HepG2 (cell line): ENCODE data around the gene SLC2A11. TPM values are rescaled to one million over a fixed set of nuclear protein-coding genes. Genes with fewer than 3 reads are reported as not detected.

Experiments used
- ATAC-seq: fragments of 200-7000 bp; cut with Tn5 transposase; 3 replicates; pipeline ENCODE4 v1.9.1; 2020; ENCODE audit warnings: mild to moderate bottlenecking, moderate library complexity
- BruUV-seq: library from RNA; stranded (reverse); fragments of 400-500 nt; replicated peaks from 2 replicates; lab custom pipeline; 2021; lab: Mats Ljungman, UMichigan
- CTCF ChIA-PET: fragments of 300-600 bp; formaldehyde crosslinking; extraction: SDS; loops from one replicate; lab custom pipeline; 2021; ENCODE audit warnings: low total read pairs, inconsistent platforms, low intra/inter-chr PET ratio; lab: Yijun Ruan, JAX
- POLR2A ChIA-PET: fragments of 350-600 bp; sonication (Branson Sonifier 250); formaldehyde crosslinking; loops from one replicate; lab custom pipeline; 2020; ENCODE audit warnings: antibody characterized with exemption, inconsistent platforms; lab: Yijun Ruan, JAX
- DNase-seq: peaks from one replicate; pipeline ENCODE4 v3.0.0-alpha.2; 2015; ENCODE audit warnings: low spot score
- FAIRE-seq: peaks from 3 replicates; lab custom pipeline; 2011; peaks lifted over from hg19 to GRCh38; lab: Jason Lieb, UNC
- H2AFZ ChIP-seq: one replicate; pipeline ENCODE4 v1.6.1; 2011; ENCODE audit warnings: low read length, inconsistent platforms
- H3K27ac ChIP-seq: fragments of 300-600 bp; 3 replicates; pipeline ENCODE4 v1.8.0; 2011; ENCODE audit warnings: mixed run types, mild to moderate bottlenecking, mixed read lengths, low read length, inconsistent platforms; ENCODE audit not compliant: insufficient read depth; ENCODE audit errors: extremely low read length
- H3K27me3 ChIP-seq, 2 experiments: fragments of 200-600 bp in 1 of 2; 2 replicates in 1 of 2; 3 replicates in 1 of 2; pipeline versions ENCODE4 v1.6.0 to v1.8.0; 2011; ENCODE audit warnings: low read length in 2 of 2, mild to moderate bottlenecking in 2 of 2, moderate library complexity in 2 of 2, inconsistent platforms in 1 of 2; ENCODE audit not compliant: insufficient read depth in 2 of 2, control insufficient read depth in 1 of 2
- H3K36me3 ChIP-seq, 2 experiments: fragments of 200-600 bp in 1 of 2; replicated peaks in 1 of 2; 2 replicates in 1 of 2; 3 replicates in 1 of 2; pipeline versions ENCODE4 v1.5.1 to v1.8.0; 2011; ENCODE audit warnings: low read length in 2 of 2, inconsistent platforms in 1 of 2; ENCODE audit not compliant: insufficient read depth in 2 of 2, control insufficient read depth in 1 of 2
- H3K4me1 ChIP-seq: 2 replicates; pipeline ENCODE4 v1.5.1; 2012; ENCODE audit warnings: low read length, inconsistent platforms; ENCODE audit not compliant: insufficient read depth
- H3K4me2 ChIP-seq: 2 replicates; pipeline ENCODE4 v1.6.0; 2011; ENCODE audit warnings: low read depth, low read length, inconsistent platforms
- H3K4me3 ChIP-seq, 3 experiments: fragments of 200-600 bp in 1 of 3; sonication (generic), shearing (Covaris generic) in 1 of 3; replicated peaks in 1 of 3; 2 replicates each; pipeline ENCODE4 v1.5.1; 2011 to 2016; ENCODE audit warnings: low read length in 3 of 3, inconsistent platforms in 2 of 3, low read depth in 2 of 3, mild to moderate bottlenecking in 2 of 3, control low read depth in 1 of 3, mixed read lengths in 1 of 3; ENCODE audit not compliant: insufficient read depth in 1 of 3
- H3K79me2 ChIP-seq: one replicate; pipeline ENCODE4 v1.6.1; 2011; ENCODE audit warnings: low read length, inconsistent platforms; ENCODE audit not compliant: insufficient read depth
- H3K9ac ChIP-seq: 2 replicates; pipeline ENCODE4 v1.6.0; 2011; ENCODE audit warnings: mild to moderate bottlenecking, low read depth, low read length, inconsistent platforms; ENCODE audit not compliant: insufficient read depth
- H3K9me3 ChIP-seq: 2 replicates; pipeline ENCODE4 v1.5.1; 2012; ENCODE audit warnings: mild to moderate bottlenecking, low read length
- H4K20me1 ChIP-seq: 2 replicates; pipeline ENCODE4 v1.6.0; 2011; ENCODE audit warnings: inconsistent platforms, mild to moderate bottlenecking, low read length, moderate library complexity; ENCODE audit not compliant: insufficient read depth
- ATRX ChIP-seq: sonication (generic); formaldehyde crosslinking; IDR thresholded peaks from 2 replicates; pipeline ENCODE4 v1.4.0; 2020; ENCODE audit warnings: missing genetic modification reagents, borderline replicate concordance
- GRHL1 ChIP-seq: sonication (generic); formaldehyde crosslinking; conservative IDR thresholded peaks from 2 replicates; pipeline ENCODE4 v1.8.0; 2022; ENCODE audit warnings: missing genetic modification reagents
- HIC2 ChIP-seq: sonication (generic); formaldehyde crosslinking; IDR thresholded peaks from 2 replicates; pipeline ENCODE4 v1.9.0; 2022; ENCODE audit warnings: low read depth, missing genetic modification reagents
- MAX ChIP-seq: IDR thresholded peaks from 2 replicates; pipeline ENCODE4 v1.6.1; 2012; ENCODE audit warnings: inconsistent platforms
- PREB ChIP-seq: sonication (generic); formaldehyde crosslinking; IDR thresholded peaks from 2 replicates; pipeline ENCODE4 v1.4.0; 2020; ENCODE audit warnings: missing genetic modification reagents
- SKIL ChIP-seq: sonication (generic); formaldehyde crosslinking; IDR thresholded peaks from 2 replicates; pipeline ENCODE4 v1.8.0; 2022; ENCODE audit warnings: missing genetic modification reagents, mild to moderate bottlenecking, moderate library complexity, borderline replicate concordance
- TRIM24 ChIP-seq: sonication (generic); formaldehyde crosslinking; IDR thresholded peaks from 2 replicates; pipeline ENCODE4 v1.8.0; 2022; ENCODE audit warnings: mild to moderate bottlenecking, missing genetic modification reagents
- ZBTB1 ChIP-seq: sonication (generic); formaldehyde crosslinking; IDR thresholded peaks from 2 replicates; pipeline ENCODE4 v1.4.0; 2020; ENCODE audit warnings: missing genetic modification reagents, borderline replicate concordance
- ZNF430 ChIP-seq: sonication (generic); formaldehyde crosslinking; IDR thresholded peaks from 2 replicates; pipeline ENCODE4 v1.9.0; 2021; ENCODE audit warnings: mild to moderate bottlenecking, missing genetic modification reagents
- ZSCAN29 ChIP-seq: sonication (generic); formaldehyde crosslinking; conservative IDR thresholded peaks from 2 replicates; pipeline ENCODE4 v1.4.0; 2020; ENCODE audit warnings: mild to moderate bottlenecking, missing genetic modification reagents
- WGBS: methylation state at CpG from one replicate; pipeline ENCODE4 v1.1.6; 2017; ENCODE audit warnings: low lambda C conversion rate; 5-methylcytosine and 5-hydroxymethylcytosine counted together
- in situ Hi-C: cut with HindIII; loops from 2 replicates; pipeline ENCODE4 v1.10.0; 2017; ENCODE audit warnings: low pct_unique_long_range_greater_than_20kb; ENCODE audit not compliant: extremely low pct_ligation_motif_present
- intact Hi-C: fragments of 100-400 bp; cut with micrococcal nuclease; formaldehyde crosslinking; loops from one replicate; pipeline ENCODE4 v1.10.0; 2022; ENCODE audit not compliant: unreplicated experiment
- polyA plus RNA-seq, 8 experiments: library from polyadenylated mRNA; depleted of rRNA in 3 of 8; stranded (reverse) in 7 of 8; unstranded in 1 of 8; fragments of >200 nt; fragmentation: Illumina TruSeq in 4 of 8; extraction: Trizol in 4 of 8; gene quantifications; 2 replicates each; pipeline versions ENCODE4 v1.2.1 to v1.2.3, GENCODE V29; 2011 to 2016; ENCODE audit warnings: low read depth in 4 of 8, missing spikeins in 1 of 8, mixed read lengths in 1 of 8; ENCODE audit not compliant: insufficient read depth in 1 of 8
- total RNA-seq, 5 experiments: library from RNA; depleted of rRNA; stranded (reverse); fragments of >200 nt; fragmentation: Illumina TruSeq; extraction: Trizol; gene quantifications; 2 replicates each; pipeline ENCODE4 v1.2.3, GENCODE V29; 2016; ENCODE audit warnings: low read depth in 1 of 5
- TF ChIP-seq, protein P1 (sequence below): IDR thresholded peaks from 2 replicates; pipeline ENCODE4 v1.6.1; 2016; ENCODE audit warnings: low read depth, control low read depth
- TF ChIP-seq, protein P2 (sequence below): sonication (generic); formaldehyde crosslinking; IDR thresholded peaks from 2 replicates; pipeline ENCODE4 v1.5.0; 2020; ENCODE audit warnings: missing genetic modification reagents
- TF ChIP-seq, protein P3 (sequence below): IDR thresholded peaks from 2 replicates; pipeline ENCODE4 v1.6.1; 2016

Gene SLC2A11
- total and polyA plus RNA-seq, 2 of the 13 experiments (the other 11 are each of a cell fraction or from before 2014, with no cell fraction given), result 15.2 to 15.4 TPM

DNA sequence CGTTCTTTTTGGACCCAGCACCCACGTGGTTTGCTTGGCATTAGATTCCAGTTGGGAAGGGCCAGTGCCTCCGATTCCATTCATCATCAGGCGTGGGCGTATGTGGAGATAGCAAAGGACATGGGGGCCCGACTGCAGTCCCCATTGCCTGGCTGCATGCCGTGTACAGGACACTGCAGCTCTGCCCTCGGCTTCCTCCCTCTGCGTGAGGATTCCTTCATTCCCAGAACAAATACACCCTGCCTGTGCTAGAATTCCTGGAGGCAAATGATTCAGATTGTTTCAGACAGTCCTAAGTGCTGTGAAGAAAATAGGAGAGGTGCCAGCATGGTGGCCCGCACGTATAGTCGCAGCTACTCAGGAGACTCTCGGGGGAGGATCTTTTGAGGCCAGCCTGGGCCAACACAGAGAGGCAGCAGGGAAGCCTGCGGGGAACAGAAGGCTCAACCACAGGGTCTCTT, 34.3 kb upstream of the SLC2A11 start:
- in situ Hi-C loops, result no loop called here
- Histone ChIP-seq H3K4me2 (no peak overlapping the region), H3K36me3 (peaks cover 55 to 76% of the 10 kb centered on the region in 2 experiments), H3K4me1 (peaks cover 24% of the 10 kb centered on the region), H3K27me3 (no peaks in the 10 kb centered on the region), H2AFZ (no peak overlapping the region), H3K9ac (no peak overlapping the region), H4K20me1 (no peaks in the 10 kb centered on the region), H3K27ac (no peak overlapping the region), H3K79me2 (no peaks in the 10 kb centered on the region), H3K9me3 (no peaks in the 10 kb centered on the region), H3K4me3 (no peak overlapping the region)
- WGBS, result 98% methylated on average over 8 of the region's 14 CpGs
- no peak for DNase-seq
- ChIA-PET CTCF (no interaction called here), POLR2A (no interaction called here)
- BruUV-seq, result no TSS peak
- ATAC-seq, result no peak
- intact Hi-C loops, result no loop called here
- FAIRE-seq, result no peak
- TF ChIP-seq MAX (no peak), ATRX (CRISPR knock-in tag) (no peak), ZSCAN29 (CRISPR knock-in tag) (no peak), TRIM24 (no peak), HIC2 (CRISPR knock-in tag) (no peak), PREB (CRISPR knock-in tag) (no peak), ZBTB1 (CRISPR knock-in tag) (no peak), ZNF430 (CRISPR knock-in tag) (no peak), GRHL1 (CRISPR knock-in tag) (no peak), SKIL (CRISPR knock-in tag) (no peak)
- TF ChIP-seq, protein P1, sequence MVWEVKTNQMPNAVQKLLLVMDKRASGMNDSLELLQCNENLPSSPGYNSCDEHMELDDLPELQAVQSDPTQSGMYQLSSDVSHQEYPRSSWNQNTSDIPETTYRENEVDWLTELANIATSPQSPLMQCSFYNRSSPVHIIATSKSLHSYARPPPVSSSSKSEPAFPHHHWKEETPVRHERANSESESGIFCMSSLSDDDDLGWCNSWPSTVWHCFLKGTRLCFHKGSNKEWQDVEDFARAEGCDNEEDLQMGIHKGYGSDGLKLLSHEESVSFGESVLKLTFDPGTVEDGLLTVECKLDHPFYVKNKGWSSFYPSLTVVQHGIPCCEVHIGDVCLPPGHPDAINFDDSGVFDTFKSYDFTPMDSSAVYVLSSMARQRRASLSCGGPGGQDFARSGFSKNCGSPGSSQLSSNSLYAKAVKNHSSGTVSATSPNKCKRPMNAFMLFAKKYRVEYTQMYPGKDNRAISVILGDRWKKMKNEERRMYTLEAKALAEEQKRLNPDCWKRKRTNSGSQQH (CRISPR knock-in tag), result no peak
- TF ChIP-seq, protein P2, sequence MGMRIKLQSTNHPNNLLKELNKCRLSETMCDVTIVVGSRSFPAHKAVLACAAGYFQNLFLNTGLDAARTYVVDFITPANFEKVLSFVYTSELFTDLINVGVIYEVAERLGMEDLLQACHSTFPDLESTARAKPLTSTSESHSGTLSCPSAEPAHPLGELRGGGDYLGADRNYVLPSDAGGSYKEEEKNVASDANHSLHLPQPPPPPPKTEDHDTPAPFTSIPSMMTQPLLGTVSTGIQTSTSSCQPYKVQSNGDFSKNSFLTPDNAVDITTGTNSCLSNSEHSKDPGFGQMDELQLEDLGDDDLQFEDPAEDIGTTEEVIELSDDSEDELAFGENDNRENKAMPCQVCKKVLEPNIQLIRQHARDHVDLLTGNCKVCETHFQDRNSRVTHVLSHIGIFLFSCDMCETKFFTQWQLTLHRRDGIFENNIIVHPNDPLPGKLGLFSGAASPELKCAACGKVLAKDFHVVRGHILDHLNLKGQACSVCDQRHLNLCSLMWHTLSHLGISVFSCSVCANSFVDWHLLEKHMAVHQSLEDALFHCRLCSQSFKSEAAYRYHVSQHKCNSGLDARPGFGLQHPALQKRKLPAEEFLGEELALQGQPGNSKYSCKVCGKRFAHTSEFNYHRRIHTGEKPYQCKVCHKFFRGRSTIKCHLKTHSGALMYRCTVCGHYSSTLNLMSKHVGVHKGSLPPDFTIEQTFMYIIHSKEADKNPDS (CRISPR knock-in tag), result no peak
- TF ChIP-seq, protein P3, sequence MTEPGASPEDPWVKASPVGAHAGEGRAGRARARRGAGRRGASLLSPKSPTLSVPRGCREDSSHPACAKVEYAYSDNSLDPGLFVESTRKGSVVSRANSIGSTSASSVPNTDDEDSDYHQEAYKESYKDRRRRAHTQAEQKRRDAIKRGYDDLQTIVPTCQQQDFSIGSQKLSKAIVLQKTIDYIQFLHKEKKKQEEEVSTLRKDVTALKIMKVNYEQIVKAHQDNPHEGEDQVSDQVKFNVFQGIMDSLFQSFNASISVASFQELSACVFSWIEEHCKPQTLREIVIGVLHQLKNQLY (CRISPR knock-in tag), result no peak
